GM21786 (cell line): ENCODE data around the gene CDK17.

Experiments used
- ATAC-seq: cut with Tn5 transposase; IDR thresholded peaks from one replicate; pipeline ENCODE4 v1.9.1; 2021; ENCODE audit not compliant: unreplicated experiment

CDK17 gene

DNA sequence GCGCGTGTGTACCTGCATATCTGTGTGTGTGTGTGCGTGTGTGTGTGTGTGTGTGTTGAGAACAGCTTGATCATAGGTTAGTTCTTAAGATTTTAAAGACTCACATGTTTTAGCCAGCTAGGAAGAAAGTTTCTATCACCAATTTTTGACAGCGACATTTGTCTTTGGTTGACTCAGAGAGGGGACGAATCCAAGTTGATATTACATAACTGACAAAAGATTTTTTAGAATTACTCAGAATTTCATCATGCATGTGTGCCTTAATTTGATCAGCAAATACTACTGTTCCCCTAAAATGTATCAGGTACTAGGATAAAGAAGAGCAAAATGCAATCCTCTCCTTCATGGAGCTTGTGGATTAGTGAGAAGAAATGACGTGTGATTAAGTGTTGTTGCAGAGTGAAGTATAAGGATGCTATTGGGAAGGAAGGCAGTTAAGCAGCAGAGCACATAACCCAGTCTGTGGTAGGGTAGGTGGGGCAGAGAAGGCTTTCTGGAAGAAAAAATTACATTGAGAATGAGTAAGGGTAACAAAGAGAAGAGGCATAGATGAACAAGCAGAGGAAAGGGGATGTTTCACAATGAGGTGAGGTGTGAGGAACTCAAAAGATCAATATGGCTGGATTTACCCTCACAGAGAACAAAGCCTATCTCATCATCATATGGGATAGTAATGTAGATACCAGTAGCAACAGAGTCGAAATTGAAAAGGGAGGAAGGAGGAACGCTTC lies 128.6 kb downstream of the CDK17 start:
- ATAC-seq: no peak

DNA sequence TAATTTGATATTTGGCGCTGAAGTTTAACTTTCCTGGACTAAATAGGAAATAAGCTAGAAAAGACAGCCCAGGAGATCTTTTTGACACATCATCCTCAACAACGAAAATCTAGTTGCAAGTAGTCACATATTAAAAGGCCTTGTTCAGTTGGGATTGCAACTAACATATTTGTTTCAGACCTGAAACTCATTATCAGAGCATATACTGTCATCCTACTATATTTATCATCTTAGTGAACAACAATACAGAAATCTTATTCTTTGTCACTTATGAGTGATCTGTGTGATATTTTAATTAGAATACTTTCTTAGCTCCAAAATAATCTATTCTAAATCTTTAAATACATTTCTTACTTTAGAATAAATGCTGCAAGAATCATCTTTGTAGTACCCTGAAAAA lies 134.0 kb downstream of the CDK17 start:
- no peak for ATAC-seq

DNA sequence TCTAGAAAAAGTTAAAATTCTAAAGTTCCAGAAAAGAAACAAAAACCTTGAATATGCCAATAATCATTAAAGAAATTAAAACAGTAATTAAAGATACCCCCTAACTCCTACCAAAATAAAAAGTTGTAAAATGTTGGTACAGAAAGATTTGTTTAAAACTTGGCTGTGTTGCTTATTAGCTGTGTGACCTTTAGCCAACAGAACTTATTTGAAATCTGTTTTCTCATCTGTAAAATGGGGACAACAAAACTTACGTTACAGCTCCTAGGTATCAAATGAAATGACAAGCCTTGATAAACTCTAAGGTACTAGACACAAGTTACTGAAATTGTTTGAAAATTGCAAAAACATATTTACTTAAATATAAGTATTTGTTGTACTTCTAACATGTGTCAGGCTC lies 134.4 kb downstream of the CDK17 start:
- ATAC-seq: no peak

DNA sequence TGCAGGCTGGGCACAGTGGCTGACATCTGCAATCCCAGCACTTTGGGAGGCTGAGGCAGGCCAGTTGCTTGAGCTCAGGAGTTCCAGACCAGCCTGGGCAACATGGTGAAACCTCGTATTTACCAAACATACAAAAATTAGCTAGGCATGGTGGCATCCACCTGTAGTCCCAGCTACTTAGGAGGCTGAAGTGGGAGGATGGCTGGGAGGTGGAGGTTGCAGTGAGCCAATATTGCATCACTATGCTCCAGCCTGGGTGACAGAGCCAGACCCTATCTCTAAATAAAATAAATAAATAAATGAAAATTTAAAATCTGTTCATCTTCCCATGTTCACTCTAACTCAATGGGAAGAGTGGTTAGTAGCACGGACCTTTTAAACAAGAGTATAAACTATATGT lies 134.8 kb downstream of the CDK17 start:
- ATAC-seq: no peak

DNA sequence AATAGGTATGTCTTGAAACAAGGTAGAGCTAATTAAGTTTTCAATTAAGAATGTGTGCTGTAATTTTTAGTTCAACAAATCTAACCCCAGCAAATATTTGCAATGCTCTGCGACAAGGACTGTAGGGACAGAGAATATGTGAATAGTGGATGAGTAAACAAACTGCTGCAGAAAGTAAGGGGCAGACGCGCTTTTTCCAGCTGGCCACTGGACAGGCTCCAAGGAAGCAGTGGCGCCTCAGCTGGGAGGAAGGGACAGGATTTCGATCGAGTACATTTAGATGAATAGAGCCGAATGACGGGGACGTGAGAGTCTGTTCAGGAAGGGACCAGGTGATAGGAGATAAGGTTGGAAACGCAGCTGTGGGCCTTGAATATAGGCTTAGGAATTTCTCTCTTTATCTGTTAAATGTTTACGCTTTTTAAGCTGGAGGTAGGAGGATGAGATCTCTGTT lies 136.8 kb downstream of the CDK17 start:
- no peak for ATAC-seq

DNA sequence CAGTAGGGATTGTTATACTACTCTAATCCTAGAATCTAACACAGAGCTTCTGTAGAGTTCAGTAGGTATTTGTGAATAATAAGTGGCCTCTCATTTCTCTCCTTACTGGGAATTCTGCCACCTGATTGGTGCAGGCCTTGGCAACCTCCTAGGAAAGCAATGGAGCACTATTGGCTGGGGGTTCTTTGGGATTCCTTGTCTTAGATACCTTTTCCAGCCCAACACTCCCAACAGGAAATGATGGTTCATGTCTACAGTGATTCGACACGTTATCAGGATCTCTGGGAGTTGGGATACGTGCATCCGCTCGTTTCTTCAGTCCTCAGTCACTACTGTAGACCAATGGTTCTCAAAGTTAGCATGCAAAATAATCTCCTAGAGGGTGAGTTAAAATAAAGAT lies 138.7 kb downstream of the CDK17 start:
- no peak for ATAC-seq

DNA sequence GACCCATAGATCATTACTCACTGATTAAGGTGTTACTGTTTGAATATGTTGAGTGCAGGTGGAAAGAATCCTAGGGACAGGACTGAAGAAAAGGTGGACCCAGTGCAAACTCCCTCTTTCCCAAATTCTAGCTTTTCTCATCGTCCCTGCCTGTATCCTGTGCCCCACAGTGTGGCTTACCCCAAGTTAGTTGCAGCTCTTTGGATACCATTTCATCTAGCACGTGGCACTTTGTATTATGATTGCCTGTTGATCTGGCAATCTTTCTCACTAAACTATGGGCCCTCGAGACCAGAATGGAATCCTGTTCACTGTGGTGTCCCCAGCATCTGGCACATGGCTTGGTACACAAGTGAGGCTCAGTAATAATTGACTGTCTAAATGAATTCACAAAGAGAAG lies 139.6 kb downstream of the CDK17 start:
- no peak for ATAC-seq

DNA sequence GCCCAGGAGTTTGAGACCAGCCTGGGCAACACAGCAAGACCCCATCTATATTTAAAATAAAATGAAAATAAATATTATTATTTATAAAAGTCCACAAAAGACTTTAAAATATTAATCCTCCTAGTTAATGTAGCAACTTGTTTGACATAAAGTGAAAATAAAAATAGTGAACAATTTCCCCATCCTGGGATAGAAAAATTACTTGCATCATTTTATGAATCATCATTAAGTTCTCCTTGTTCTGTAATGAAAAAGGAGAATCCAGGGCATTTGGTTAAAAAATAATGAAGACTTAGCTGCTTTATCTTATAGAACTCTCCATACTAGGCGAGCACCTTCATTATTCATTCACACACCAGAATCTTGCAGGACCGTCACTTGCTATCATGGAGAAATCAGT lies 140.0 kb downstream of the CDK17 start:
- no peak for ATAC-seq

DNA sequence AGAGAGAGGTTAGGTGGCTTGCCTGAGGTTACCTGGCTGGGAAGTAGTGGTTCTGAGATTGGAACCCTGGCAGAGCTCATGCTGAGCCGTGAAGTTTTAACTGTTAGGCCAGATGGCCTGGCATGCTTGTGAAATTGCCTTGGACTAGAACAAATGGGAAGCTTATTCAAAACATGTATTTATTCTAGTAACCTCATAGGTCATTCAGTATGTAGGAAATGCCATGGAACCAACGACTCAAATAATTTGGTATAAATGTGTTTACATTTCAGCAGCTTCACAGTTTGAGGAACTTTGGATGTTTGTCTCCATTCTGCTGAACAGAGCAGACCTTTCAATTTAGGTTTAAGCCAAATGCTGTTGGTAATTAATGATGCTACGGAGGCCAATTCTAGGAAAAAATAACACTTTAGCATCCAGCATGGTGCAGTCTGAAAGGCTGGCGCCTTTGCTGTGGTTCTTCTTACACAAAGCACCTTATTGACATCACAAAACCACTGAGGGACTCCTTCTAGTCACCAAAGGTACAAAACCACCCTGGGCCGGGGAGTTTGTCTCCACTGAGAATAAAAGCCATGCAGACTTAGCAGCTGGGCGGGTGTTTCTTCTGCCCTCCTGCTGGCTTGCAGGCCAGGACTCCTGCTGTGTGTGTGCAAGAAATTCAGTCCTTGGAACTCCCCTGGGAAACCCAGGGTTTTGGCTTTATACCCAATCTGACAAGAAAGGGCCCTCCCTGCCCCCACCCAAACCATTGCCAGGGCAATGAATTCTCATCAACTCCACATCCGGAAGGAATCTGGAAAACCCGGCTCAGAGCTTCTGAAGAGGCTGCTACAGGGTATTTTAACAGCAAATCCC lies 141.9 kb downstream of the CDK17 start:
- no peak for ATAC-seq

DNA sequence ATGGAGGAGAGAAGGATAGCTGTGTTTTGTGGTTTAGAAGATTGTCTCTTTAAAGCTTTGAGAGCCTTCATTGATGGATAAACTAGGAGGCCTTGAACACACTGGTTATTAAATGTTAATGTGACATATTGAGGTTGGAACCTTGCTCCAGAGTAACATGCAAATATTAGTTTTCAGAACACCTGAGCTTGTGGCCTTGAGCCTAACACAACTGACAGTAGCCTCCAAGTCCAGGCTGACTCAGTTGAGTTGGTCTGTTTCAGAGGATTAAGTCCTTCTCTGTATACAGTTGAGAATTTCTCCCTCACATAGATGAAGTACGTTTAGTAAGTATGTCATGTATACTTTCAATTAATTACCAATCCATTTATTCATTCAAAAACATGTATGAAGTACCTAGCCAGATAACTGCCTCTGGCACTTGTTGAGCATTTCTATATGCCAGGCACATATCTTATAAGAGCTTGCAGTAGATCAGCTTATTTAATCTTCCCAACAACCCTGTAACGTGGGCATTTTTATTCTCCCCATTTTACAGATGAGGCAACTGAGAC lies 142.6 kb downstream of the CDK17 start:
- ATAC-seq: no peak

DNA sequence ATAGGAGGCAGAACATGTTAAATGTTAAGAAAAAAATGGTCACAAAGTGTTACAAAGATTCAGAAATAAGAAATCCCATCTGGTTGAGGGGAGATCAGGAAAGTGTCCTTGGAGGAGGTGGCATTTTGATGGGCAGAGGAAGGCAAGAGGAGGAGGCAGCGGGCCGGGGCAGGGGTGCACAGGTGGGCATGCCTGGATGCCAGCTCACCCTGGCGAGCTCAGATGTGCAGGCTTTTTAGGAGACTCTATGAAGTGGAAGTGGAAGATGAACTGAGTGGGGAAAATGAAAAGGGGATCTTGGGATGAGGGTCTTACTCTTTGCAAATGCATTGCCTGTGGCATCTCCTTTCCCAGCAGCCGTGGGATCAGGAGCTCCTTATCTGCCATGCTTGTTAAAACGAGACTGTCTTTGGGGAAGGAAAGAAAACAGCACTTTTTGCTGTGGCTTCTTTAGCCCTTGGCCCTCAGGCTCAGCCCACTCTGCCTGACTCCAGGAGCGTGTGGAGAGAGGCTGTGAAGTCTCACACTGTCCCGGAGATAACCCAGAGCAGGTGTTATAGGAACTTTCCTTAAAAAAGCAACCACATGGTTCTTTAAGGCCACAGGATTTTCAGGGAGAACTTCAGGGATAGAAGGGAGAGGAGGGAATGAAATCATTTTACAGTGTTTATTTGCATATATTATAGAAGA lies 143.4 kb downstream of the CDK17 start:
- no peak for ATAC-seq

DNA sequence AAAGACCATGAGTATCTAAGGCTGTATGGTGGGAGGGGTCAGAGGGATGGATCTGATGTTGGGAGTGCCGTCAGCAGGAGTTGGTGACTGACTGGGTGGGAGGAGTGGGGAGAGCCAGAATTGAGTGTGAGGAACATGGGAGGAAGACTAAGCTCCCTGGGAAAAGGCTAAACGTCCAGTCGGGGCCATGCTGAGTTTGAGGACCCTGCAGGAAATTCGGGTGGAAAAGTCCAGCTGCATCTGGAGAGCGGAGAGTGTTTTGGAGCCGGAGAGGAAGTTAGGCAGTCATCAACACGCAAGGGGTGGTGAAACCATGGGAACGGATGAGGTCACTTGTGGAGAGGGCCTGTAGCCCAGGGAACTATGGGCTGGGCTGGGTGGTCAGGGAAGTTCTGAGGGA lies 145.2 kb downstream of the CDK17 start:
- no peak for ATAC-seq

DNA sequence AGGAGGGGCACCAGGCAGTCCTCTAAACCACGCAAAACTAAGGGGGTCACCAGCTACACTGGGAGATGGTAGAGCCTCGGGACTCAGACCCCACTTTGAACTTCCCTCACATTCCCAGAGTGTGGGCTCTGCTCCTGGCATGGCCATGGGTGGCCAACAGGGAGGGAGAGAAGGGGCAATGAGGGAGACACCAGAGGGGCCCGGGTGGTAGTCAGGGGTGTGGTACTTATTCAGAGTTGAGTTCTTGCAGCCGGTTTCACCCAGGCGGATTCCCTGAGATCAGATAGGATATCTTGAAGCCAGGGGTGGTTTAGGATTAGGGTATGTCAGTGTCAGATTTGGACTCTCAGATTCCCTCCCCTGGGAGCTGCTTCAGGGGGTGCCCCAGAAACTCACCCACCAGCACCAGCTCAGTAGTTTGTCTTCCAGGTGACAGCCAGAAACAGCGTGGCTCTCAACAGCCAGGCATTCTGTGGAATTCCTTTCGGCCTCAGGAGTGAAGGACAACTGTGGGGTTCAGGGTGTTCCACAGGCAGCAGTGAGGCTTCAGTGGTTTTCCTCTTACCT lies 150.0 kb downstream of the CDK17 start:
- ATAC-seq: no peak

DNA sequence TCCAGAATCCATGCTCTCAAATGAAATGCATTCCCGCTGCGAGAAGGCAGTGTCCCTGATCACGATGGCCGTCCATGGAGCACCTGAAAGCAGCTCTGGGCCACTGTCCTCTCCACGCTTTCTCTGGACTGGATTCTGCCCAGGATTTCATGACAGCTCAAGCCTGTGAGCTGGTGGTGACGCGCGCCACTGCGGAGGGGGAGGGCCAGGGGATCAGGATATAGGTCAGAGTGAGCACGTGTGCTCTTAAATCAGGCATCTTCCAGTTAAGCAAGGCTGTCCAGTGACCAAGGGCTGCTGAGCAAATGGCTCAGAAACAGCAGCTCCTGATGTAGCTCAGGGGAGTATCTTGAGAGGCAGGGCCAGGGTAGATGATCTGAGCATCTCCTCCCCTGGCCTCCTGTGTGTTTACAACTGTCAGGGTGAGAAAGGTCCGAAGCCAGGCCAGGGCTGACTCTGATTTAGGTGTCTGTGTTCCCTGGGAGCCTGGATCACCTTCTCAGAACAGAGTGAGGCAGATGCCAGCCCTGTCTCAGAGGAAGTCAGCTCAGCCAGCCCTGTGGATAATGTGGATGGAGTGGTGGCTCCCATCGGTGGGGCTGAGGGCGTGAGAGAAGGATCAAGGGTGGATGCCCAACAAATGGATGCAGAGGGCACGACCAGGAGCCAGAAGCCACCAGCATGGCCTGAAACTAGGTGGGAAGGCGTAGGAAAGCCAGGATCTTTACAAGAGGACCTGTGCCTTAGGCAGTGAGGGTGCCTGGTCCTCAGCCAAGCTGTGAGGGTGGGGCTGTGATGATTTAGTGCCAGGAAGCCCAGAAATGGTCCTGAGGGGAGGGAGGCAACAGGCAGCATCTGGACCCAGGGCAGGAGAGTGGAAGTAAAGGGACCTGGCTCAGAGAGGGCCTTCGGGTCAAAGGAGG lies 150.8 kb downstream of the CDK17 start:
- ATAC-seq: no peak

DNA sequence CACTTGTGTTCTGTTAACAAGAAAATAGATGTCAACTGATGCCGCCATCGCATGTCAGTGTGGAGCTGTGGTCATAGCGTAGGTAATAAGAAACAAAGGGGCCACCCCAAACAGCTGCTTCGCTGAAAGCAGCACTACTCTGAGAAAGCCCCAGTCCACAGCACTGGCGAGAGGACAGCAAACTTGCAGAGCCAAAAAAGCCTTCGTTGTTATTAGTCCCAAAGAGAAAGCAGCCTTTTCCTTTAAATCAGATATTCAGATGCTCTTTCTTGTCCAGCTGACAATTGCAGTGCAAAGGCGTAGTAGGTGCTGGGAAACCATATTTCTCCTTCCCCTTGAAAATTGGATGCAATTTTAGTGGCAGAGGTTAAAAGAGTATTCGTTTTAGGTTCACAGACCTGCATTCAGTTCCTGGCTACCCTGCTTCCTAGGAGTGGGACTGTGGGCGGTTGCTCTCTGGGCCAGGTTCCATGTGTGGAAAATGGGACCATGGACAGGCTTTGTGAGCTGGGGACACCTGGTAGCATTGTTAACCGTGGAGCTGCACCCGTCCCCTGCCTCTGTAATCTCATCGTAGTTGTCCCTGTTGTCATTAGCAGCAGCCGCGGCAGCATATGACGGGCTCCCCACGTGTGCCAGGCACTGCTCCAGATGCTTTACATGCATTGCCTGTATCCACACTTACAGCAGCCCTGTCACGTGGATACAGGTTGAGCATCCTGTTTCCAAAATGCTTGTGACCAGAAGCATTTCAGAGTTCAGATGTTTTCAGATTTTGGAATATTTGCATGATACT lies 151.9 kb downstream of the CDK17 start:
- ATAC-seq: no peak

DNA sequence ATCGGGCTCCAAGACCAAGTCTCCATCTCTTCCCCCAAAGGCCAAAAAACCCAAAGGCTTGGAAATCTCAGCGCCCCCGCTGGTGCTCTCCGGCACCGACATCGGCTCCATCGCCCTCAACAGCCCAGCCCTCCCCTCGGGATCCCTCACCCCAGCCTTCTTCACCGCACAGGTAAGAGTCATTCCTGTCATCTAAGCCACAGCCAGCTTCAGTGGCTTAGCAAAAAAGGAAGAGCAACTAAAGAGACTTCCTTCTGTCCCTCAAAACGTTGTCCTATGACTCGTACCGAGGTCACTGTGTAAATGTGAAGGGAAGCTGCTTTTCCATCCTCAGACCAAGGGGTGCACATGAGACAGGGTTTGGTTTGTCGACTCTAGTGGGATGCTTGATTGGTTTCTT lies 152.7 kb downstream of the CDK17 start:
- ATAC-seq: no peak

DNA sequence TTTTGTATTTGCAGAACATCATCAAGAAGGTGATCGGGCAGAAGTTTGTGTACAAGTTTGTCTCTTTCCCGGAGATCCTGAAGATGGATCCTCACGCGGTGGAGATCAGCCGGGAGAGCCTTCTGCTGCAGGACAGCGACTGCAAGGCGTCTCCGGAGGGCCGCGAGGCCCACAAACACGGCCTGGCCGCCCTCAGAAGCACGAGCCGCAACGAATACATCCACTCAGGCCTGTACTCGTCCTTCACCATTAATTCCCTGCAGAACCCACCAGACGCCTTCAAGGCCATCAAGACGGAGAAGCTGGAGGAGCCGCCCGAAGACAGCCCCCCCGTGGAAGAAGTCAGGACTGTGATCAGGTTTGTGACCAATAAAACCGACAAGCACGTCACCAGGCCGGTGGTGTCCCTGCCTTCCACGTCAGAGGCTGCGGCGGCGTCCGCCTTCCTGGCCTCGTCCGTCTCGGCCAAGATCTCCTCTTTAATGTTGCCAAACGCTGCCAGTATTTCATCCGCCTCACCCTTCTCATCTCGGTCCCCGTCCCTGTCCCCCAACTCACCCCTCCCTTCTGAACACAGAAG lies 153.2 kb downstream of the CDK17 start:
- no peak for ATAC-seq

DNA sequence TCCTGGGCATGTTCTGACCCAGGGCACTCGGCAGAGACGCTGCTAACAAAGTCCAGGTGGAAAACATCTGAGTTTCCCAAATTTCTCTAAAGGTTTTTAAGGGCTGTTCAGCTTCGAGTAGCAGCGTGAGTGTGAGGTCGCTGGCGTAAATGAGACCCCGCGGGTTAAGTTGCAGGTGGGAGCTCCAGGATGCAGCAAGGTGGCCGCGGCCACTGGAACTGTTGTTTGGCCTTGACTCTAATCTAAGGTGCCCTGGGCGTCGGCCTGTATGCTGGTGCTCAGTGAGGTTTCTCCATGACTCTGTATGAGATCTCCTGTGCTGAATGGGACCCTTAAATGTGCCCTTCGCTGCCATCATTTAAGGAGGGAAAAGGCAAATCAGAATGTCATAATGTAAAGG lies 155.4 kb downstream of the CDK17 start:
- no peak for ATAC-seq

DNA sequence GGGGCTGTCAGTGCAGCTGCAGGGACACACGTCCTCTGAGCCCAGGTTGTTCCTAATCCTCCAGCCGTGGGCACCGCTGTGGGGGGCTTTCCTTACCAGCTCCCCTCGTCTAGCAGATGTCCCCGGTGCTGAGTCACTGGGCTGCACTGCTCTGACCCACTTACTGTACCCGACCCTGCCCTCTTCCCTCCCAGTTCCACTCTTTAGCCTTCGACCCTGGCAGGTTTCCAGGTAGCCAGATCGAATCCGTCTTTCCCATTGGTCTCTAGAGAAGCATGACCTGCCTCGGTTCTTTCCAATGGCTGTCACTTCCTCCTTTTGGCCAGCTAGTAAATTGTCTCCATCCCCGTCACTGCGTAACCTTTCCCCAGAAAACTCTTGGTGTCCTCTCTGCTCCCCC lies 157.6 kb downstream of the CDK17 start:
- no peak for ATAC-seq
